ENCODE data around the gene CARS1. TPM values are rescaled to one million over a fixed set of nuclear protein-coding genes. Genes with fewer than 3 reads are reported as not detected.
A peak's percentile ranks its signal among the peaks of the same experiment; 100 is the strongest.

Gene CARS1
- total RNA-seq, 6 donors from 2014 or later, result 28.9 to 54.1 (median 43.0) TPM

GRCh38 chr11:3022982-3023381 lies 34.2 kb downstream of the CARS1 start:
- no peak for ATAC-seq (ENCODE audit: low FRiP score in 2 of 2)
- WGBS, 2 donors, result 84 to 86% methylated on average over 4 of the region's 4 CpGs

GRCh38 chr11:3022300-3022967 lies 34.8 kb downstream of the CARS1 start:
- TF ChIP-seq CTCF (IDR thresholded peaks at IDR 0.05) (no peak), EP300 (IDR thresholded peaks at IDR 0.05) (no peak), POLR2A (IDR thresholded peaks at IDR 0.05) (no peak), POLR2AphosphoS5 (IDR thresholded peaks at IDR 0.05) (no peak)
- H3K36me3 ChIP-seq, result peaks cover 25 to 82% (median 57%) of the 10 kb centered on the region in 4 donors
- DNase-seq (no peak), ATAC-seq (ENCODE audit: low FRiP score in 2 of 2) (peak in 1 of 2 donors; percentile 50)
- peak overlapping the region in 2 of 4 donors; percentile 27 to 36 for H3K27ac ChIP-seq
- no peaks in the 10 kb centered on the region for H3K27me3 ChIP-seq
- WGBS, 2 donors, result 71 to 88% methylated on average over 14 of the region's 14 CpGs
- H3K9me3 ChIP-seq, result no peaks in the 10 kb centered on the region
- H3K4me3 ChIP-seq, result no peak overlapping the region
- peaks cover 0 to 10% (median 2%) of the 10 kb centered on the region in 4 donors for H3K4me1 ChIP-seq

More at GRCh38 chr11:3022982-3023381, 34.2 kb downstream of the CARS1 start:
- H3K9me3 ChIP-seq, result no peaks in the 10 kb centered on the region
- DNase-seq, result no peak
- peaks cover 22 to 82% (median 54%) of the 10 kb centered on the region in 4 donors for H3K36me3 ChIP-seq
- TF ChIP-seq EP300 (IDR thresholded peaks at IDR 0.05), result no peak
- no peak for TF ChIP-seq CTCF (IDR thresholded peaks at IDR 0.05)
- TF ChIP-seq POLR2AphosphoS5 (IDR thresholded peaks at IDR 0.05), result no peak
- no peak for TF ChIP-seq POLR2A (IDR thresholded peaks at IDR 0.05)
- peak overlapping the region in 2 of 4 donors; percentile 27 to 36 for H3K27ac ChIP-seq
- peaks cover 0 to 10% (median 2%) of the 10 kb centered on the region in 4 donors for H3K4me1 ChIP-seq
- H3K4me3 ChIP-seq, result no peak overlapping the region
- no peaks in the 10 kb centered on the region for H3K27me3 ChIP-seq

- ATAC-seq (ENCODE audit: low FRiP score in 2 of 2) (no peak), DNase-seq (no peak)
- 61 to 75% methylated on average over 4 of the region's 4 CpGs for WGBS, 2 donors
- no peaks in the 10 kb centered on the region for H3K27me3 ChIP-seq
- peak in 3 of 6 experiments; percentile 42 to 53 (median 50) for TF ChIP-seq CTCF (IDR thresholded peaks at IDR 0.05)
- no peak for TF ChIP-seq POLR2A (IDR thresholded peaks at IDR 0.05)
- peaks cover 0 to 10% (median 2%) of the 10 kb centered on the region in 4 donors for H3K4me1 ChIP-seq
- no peaks in the 10 kb centered on the region for H3K9me3 ChIP-seq
- H3K27ac ChIP-seq, result no peak overlapping the region
- H3K36me3 ChIP-seq, result peaks cover 26 to 83% (median 58%) of the 10 kb centered on the region in 4 donors
- H3K4me3 ChIP-seq, result no peak overlapping the region
Measured at GRCh38 chr11:3021125-3021524, 36.1 kb downstream of the CARS1 start.

GRCh38 chr11:3020011-3020410 lies 37.2 kb downstream of the CARS1 start:
- Histone ChIP-seq H3K4me1 (peaks cover 0 to 10% (median 2%) of the 10 kb centered on the region in 4 donors), H3K9me3 (no peaks in the 10 kb centered on the region), H3K27ac (no peak overlapping the region), H3K36me3 (peaks cover 28 to 83% (median 56%) of the 10 kb centered on the region in 4 donors), H3K27me3 (no peaks in the 10 kb centered on the region), H3K4me3 (no peak overlapping the region)
- WGBS, 2 donors, result 93 to 96% methylated on average over 8 to 12 of the region's 12 CpGs
- no peak for ATAC-seq (ENCODE audit: low FRiP score in 2 of 2)
- TF ChIP-seq POLR2A (IDR thresholded peaks at IDR 0.05) (no peak), POLR2AphosphoS5 (IDR thresholded peaks at IDR 0.05) (no peak), CTCF (IDR thresholded peaks at IDR 0.05) (no peak), EP300 (IDR thresholded peaks at IDR 0.05) (no peak)
- DNase-seq, result no peak

- DNase-seq, result no peak
- 86 to 87% methylated on average over 4 to 5 of the region's 5 CpGs for WGBS, 2 donors
- H3K36me3 ChIP-seq, result peaks cover 30 to 86% (median 60%) of the 10 kb centered on the region in 4 donors
- ATAC-seq (ENCODE audit: low FRiP score in 2 of 2), result no peak
- H3K9me3 ChIP-seq, result no peaks in the 10 kb centered on the region
- TF ChIP-seq CTCF (IDR thresholded peaks at IDR 0.05), result no peak
- no peak overlapping the region for H3K4me3 ChIP-seq
- H3K4me1 ChIP-seq, result peaks cover 0 to 10% (median 2%) of the 10 kb centered on the region in 4 donors
- H3K27me3 ChIP-seq, result no peaks in the 10 kb centered on the region
- no peak overlapping the region for H3K27ac ChIP-seq
Measured at GRCh38 chr11:3018596-3018995, 38.6 kb downstream of the CARS1 start.
